Mammary epithelial cell (primary cell): ENCODE results near the gene TUBB3.

ENCODE experiments used
- CTCF ChIP-seq, 2 donors: IDR thresholded peaks in 1 of 2; conservative IDR thresholded peaks in 1 of 2; 2 replicates each; pipeline ENCODE4 v1.5.1; 2011 to 2012; ENCODE audit warnings: inconsistent platforms in 2 of 2, low read length in 2 of 2, mild to moderate bottlenecking in 2 of 2, control low read depth in 1 of 2, low read depth in 1 of 2; ENCODE audit not compliant: insufficient read depth in 1 of 2; ENCODE audit errors: extremely low read depth in 1 of 2
- EZH2 ChIP-seq: IDR thresholded peaks from 2 replicates; pipeline ENCODE4 v1.6.1; 2012; ENCODE audit warnings: low read length, inconsistent platforms, borderline replicate concordance

- no peak for TF ChIP-seq CTCF (conservative IDR thresholded peaks at IDR 0.05 in 1 of 2, IDR thresholded peaks at IDR 0.05 in 1 of 2; ENCODE audit: extremely low read depth in 1 of 2, insufficient read depth in 1 of 2, low read depth in 1 of 2, low read length in 2 of 2)
- no peak for TF ChIP-seq EZH2
Measured at GRCh38 chr16:89904606-89905510, 18.3 kb upstream of the TUBB3 start.
